OCI-M1 (cell line): Measurements from ENCODE around the gene SIDT2.
"Not testable (repeated sequence)": the region's sequence is repeated elsewhere in the genome, so short reads cannot be mapped to it uniquely, and the experiment has no call there.

Source experiments
- DNase-seq: peaks from one replicate; lab custom pipeline; 2025; lab: John Stamatoyannopoulos, UW

Gene SIDT2

GRCh38 chr11:117178210-117179034, at the start of gene SIDT2:
SIDT2 (plus strand) TSS chr11:117178743; CDS start chr11:117179264, 521 bp downstream.
- peak; percentile 98 for DNase-seq

GRCh38 chr11:117130396-117130795, 48.1 kb upstream of the SIDT2 start:
- DNase-seq: not testable (repeated sequence)

DNA sequence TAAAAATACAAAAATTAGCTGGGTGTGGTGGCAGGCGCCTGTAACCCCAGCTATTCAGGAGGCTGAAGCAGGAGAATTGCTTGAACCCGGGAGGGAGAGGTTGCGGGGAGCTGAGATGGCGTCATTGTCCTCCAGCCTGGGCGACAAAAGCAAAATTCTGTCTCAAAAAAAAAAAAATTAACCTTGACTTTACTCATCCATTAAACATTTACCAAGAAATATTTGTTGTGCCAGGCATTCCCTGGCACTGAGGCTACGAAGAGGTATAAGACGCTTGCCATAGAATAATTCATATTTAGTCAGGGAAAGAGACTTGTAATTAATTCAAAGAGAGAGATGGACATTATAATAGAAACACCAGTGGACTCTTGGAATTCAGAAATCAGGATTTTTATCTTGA, 47.7 kb upstream of the SIDT2 start:
- no peak for DNase-seq

DNA sequence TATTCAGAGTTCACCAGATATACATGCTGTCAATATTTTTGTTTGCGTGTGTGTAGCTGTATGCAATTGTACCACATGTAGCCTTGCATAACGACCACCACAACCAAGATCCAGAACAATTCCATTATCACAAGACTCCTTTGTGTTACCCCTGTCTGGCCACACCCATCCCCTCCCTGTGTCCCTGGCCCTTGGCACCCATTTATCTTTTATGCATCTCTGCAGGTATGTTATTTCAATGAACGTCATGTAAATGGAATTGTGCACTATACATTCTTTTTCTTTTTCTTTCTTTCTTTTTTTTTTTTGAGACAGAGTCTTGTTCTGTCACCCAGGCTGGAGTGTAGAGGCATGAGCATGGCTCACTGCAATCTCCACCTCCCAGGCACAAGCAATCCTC, 44.1 kb upstream of the SIDT2 start:
- DNase-seq: no peak

- not testable (repeated sequence) for DNase-seq
Measured at GRCh38 chr11:117134979-117135378, 43.6 kb upstream of the SIDT2 start.

DNA sequence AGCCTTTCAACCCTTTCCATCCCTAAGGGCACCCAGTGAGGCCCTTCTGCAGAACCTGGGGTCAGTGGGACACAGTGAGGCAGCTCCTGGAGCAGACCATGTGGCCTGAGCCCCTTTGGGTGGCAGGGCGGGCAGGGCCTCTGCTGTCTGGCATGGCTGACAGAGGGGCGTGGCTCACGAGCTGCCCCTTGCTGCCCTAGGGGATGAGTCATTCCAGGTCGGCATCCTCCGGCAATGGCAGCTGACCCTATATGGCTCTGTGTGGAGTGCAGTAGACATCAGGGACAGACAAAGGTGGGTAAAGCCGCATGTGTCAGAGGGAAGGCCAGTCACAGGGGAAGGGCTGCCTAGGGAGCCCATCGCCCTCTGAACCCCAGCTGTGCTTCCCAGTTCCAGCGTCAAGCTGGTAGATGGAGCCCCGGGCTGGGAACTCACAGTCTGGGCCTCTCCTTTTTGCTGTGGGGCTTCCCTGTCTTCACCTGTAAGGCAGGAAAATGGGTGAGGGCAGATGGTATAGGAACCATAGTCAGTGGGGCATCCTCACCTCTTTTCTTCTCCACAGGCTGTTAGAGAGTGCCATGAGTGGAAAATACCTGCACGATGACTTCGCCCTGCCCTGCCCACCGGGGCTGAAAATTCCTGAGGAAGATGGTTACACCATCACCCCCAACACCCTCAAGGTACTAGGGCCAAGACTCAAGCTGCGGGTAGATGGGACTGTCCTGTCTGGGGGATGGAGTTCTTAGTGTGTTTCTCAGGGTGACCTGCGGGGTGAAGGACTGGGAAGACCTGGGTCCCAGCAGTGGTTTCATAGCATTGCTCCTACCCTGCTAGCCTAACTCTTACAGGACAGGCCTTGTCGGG, 41.1 kb upstream of the SIDT2 start:
- not testable (repeated sequence) for DNase-seq

GRCh38 chr11:117143390-117143789, 35.2 kb upstream of the SIDT2 start:
- peak; percentile 84 for DNase-seq

- peak; percentile 99 for DNase-seq
Measured at GRCh38 chr11:117143871-117144476, 34.6 kb upstream of the SIDT2 start, which contains the start of gene PAFAH1B2. PAFAH1B2 (plus strand) TSS chr11:117144287; CDS start chr11:117152448, 8,161 bp downstream.

GRCh38 chr11:117144477-117145392, 33.8 kb upstream of the SIDT2 start:
- DNase-seq: peak; percentile 89

GRCh38 chr11:117145393-117145761, 33.2 kb upstream of the SIDT2 start:
- DNase-seq: peak; percentile 85

DNA sequence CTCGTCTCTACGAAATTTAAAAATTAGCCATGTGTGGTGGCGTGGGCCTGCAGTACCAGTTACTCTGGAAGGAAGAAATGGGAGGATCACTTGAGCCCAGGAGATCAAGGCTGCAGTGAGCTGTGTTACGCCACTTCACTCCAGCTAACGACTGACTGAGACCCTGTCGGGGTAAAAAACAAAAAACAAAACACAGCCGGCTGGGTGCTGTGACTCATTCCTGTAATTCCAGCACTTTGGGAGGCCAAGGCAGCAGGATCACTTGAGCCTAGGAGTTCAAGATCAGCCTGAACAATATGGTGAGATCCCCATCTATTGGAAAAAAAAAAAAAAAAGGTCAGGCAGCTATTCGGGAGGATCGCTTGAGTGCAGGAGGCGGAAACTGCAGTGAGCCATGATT, 32.0 kb upstream of the SIDT2 start:
- no peak for DNase-seq

- no peak for DNase-seq
Measured at GRCh38 chr11:117152066-117152465, 26.5 kb upstream of the SIDT2 start.

DNA sequence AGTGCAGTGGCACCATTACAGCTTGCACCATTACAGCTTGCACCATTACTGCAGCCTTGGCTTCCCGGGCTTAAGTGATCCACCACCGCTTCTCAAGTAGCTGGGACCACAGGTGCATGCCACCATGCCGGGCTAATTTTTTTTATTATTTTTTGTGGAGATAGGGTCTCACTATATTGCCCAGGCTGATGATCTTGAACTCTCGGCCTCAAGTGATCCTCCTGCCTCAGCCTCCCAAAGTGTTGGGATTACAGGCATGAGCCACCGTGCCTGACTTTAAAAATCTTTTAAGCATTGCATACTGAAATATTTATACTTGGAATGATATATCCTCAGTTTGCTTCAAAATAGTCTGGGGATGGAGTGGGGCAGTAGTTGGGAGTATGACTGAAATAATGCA, 24.1 kb upstream of the SIDT2 start:
- no peak for DNase-seq

GRCh38 chr11:117157507-117157906, 21.0 kb upstream of the SIDT2 start:
- DNase-seq: no peak

DNA sequence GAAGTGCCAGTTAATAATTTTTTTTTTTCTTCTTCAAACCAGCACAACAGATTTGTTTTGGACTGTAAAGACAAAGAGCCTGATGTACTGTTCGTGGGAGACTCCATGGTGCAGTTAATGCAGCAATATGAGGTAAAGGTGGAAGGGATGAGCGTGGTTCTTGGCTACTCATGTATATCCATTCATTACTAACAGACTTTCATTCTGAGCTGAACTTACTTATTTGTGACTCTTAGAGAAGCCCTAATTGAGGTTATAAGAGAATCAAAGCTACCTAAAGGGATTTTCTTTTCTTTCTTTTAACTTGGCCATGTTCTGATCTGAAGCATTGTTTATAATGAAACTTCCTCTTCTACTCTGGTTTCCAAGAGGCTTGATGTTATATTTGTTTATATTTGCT, 18.7 kb upstream of the SIDT2 start:
- DNase-seq: peak; percentile 23

- peak; percentile 80 for DNase-seq
Measured at GRCh38 chr11:117160826-117161225, 17.7 kb upstream of the SIDT2 start.

DNA sequence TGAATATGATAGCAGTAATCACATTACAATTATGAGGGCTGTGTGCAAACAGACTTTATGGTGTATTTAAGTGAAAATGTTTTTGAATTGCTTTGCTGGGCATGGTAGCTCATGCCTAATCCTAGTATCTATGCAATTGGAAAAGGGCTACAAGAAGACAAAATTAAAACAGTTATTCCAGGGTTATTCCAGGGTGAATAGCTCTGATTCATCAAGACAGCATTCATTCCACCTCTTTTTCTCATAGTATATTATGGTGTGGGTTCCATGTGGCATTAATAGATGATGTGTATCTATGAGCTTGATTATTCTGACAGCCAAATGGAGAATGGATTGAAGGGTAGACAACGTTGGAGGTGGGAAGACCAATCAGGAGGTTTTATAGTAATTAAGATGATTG, 12.1 kb upstream of the SIDT2 start:
- DNase-seq: no peak

- DNase-seq: no peak
Measured at GRCh38 chr11:117169736-117170135, 8.8 kb upstream of the SIDT2 start.

DNA sequence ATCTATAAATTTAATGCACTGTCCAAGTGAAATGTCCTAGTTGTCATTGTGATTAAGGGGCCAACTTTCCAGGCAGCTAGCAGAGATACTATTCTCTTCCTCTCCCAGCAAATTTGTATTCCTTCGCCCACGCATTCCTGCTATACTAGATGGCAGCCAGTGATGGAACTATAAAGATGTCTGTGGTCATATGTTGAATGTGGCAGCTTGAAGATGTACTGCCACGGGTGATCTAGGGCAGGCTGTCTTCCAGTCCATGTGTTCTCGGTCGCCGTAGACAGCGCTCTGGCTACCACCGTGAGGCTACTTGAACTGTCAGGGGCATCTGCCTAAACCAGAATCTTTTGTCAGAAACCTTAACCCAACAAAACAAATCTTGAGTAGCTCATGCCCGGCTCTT, 8.3 kb upstream of the SIDT2 start:
- DNase-seq: no peak

- no peak for DNase-seq
Measured at GRCh38 chr11:117171007-117171403, 7.5 kb upstream of the SIDT2 start.

DNA sequence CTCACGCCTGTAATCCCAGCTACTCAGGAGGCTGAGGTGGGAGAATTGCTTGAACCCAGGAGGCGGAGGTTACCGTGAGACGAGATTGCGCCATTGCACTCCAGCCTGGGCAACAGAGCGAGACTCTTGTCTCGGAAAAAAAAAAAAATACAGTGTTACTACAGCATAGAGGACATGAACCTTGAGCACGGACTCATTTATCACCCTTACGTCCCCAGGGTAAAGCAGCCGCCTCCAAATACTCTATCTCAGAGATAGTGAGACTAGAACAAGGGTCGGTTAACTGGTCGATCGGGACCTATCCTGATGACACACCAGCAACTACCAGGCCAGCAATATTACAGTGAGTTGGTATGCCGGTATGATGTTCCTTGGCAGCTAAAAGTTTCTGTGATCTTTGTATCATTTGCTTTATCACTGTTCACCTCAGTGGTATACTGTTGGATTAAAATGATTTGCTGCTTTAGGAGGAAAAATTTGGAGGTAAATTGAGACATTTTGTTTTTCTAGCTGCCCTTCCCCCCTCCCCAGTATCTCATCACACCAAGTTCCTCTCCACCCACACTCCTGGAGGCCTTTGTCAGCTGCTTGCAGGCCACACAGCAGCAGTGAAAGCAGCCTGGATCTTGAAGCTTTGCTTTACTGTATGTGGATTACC, 7.0 kb upstream of the SIDT2 start:
- peak; percentile 86 for DNase-seq
